Cardiac fibroblast (primary cell): ENCODE measurements around the gene MAD2L1BP.

ENCODE experiments used
- DNase-seq, 2 donors: peaks; one replicate each; pipeline versions ENCODE4 v3.0.0 to v3.0.0-alpha.2; 2010; ENCODE audit warnings: low read depth in 2 of 2
- H3K4me3 ChIP-seq, 2 donors: replicated peaks in 1 of 2; 1 replicate in 1 of 2; 2 replicates in 1 of 2; pipeline ENCODE4 v1.5.1; 2011; ENCODE audit warnings: low read depth in 2 of 2, low read length in 2 of 2, mild to moderate bottlenecking in 2 of 2, moderate library complexity in 1 of 2
- TF ChIP-seq, protein P1 (sequence below): IDR thresholded peaks from one replicate; pipeline ENCODE4 v1.5.1; 2011; ENCODE audit warnings: low read depth, mild to moderate bottlenecking, low read length, inconsistent platforms

MAD2L1BP gene

GRCh38 chr6:43616725-43617472, 18.7 kb upstream of the MAD2L1BP start:
- no peak overlapping the region for H3K4me3 ChIP-seq
- no peak for DNase-seq
- TF ChIP-seq, protein P1, sequence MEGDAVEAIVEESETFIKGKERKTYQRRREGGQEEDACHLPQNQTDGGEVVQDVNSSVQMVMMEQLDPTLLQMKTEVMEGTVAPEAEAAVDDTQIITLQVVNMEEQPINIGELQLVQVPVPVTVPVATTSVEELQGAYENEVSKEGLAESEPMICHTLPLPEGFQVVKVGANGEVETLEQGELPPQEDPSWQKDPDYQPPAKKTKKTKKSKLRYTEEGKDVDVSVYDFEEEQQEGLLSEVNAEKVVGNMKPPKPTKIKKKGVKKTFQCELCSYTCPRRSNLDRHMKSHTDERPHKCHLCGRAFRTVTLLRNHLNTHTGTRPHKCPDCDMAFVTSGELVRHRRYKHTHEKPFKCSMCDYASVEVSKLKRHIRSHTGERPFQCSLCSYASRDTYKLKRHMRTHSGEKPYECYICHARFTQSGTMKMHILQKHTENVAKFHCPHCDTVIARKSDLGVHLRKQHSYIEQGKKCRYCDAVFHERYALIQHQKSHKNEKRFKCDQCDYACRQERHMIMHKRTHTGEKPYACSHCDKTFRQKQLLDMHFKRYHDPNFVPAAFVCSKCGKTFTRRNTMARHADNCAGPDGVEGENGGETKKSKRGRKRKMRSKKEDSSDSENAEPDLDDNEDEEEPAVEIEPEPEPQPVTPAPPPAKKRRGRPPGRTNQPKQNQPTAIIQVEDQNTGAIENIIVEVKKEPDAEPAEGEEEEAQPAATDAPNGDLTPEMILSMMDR, result no peak

DNA sequence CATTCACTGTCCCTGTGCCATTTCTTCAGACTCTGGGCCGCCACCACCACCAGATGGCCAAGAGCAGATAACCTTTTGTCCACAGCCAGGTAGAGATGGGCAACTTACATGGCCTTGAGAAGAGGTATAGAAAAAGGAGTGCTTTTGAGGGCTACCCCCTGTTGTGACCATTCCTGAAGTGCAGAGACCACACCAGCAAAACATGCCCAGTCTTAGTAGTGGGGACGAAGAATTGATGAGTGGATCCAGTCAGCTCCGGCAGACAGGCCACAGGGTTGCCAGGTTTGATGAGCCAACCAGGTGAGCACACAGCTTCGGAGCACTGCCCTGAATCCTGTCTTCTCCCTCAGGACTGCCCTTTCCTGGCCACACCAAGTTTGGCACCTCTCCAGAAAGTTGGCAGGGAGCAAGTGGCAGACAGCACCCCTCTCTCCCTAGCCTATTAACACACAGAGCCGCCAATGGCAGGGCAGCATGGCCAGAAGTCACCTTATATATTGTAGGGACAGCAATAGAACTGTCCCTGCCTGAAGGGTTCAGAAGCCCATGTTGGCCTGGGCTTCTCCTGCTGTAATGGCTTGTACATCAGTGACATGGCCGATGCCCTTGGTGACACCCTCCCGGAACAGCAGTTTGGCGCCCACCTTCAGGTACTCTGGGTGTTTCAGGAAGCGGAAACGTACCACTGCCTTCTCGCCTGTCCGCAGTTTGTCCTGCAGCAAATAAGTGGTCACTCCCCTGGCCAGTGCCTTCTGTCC, 14.4 kb upstream of the MAD2L1BP start:
- no peak for DNase-seq
- TF ChIP-seq, protein P1, result no peak

DNA sequence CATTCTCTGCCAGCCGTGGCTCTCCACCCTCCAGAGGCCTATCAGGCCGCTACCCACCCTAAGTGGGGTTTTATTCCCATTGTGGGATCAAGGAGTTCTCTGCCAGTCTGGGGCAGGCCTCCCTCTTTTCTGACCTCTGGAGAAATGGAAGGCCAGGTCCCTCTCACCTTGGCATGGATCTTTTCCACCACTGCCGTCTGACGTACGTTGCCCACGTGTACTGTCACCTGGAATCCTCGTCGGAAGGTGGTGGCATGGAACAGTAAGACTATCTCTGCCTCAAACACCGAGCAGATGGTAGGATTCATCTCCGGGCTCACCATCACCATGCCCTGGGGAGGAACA, 13.8 kb upstream of the MAD2L1BP start:
- no peak for DNase-seq
- TF ChIP-seq, protein P1, result no peak
- H3K4me3 ChIP-seq, result no peak overlapping the region

More for the DNA sequence above, 14.4 kb upstream of the MAD2L1BP start:
- H3K4me3 ChIP-seq, result no peak overlapping the region

DNA sequence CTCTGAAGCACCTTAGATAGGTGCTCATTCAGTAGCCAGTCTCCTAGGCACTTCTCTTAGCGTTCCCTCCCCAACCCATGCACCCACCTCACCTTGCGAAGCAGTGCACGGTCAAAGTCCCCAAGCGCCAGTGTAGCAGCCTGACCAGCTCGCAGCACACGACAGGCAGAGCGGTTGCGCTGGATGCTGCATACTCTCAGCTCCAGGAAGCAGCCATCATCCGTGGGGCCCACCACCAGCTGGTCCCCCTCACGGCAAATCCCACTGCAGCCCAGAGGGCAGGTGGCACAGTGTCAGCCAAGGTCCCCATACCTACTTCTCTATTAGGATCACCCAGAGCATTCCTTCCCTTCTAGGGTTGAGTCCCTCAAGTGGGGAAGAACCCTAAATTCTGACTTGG, 13.1 kb upstream of the MAD2L1BP start:
- TF ChIP-seq, protein P1, result no peak
- H3K4me3 ChIP-seq, result no peak overlapping the region
- no peak for DNase-seq

DNA sequence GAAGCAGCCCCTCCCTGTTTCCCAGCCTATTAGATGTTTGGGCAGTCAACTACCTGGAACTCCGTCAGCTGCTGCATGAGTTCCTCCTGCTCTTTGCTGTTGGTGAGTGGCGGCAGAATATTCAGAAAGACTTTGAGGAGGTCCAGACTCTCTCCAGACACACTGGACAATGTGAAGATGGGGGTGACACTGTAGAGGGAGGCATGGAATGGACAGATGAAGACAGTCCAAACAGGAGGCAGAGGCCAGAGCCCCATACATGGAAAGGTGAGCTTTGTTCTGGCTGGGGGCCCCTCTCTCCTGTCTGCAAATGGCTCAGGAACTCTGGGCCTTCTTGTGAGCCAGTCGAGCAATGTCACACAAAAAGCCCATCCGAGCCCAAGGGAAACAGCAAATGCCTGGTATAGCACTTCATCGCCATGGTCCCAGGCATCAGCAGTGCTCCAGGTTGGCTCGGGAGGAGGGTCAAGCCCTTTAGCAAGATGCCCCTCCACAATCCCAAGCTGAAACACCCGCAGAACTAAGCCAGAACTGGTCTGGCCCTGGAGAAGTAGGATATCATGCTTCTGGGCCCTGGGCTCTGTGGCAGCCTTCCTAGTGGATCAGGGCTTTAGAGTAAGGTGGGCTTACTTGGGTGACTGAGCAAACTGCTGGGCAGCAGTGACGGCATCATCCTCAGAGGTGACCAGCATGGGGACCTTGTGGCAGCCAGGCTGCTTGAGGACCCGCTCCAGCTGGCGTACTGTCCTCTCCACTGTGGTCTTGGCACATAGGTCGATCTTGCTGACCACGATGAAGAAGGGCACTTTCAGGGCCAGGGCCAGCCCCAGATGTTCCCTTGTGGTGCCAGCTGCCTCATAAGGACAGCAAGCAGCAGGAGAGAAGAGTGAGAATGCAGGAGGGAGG, 11.5 kb upstream of the MAD2L1BP start:
- no peak overlapping the region for H3K4me3 ChIP-seq

GRCh38 chr6:43624786-43625288, 10.8 kb upstream of the MAD2L1BP start:
- DNase-seq, result no peak
- H3K4me3 ChIP-seq, result no peak overlapping the region
- TF ChIP-seq, protein P1, result no peak

More for the DNA sequence above, 11.5 kb upstream of the MAD2L1BP start:
- TF ChIP-seq, protein P1, result no peak
- DNase-seq, result no peak
